IPS-18a (cell line): ENCODE results near the gene ZDHHC17.
A peak's percentile ranks its signal among the peaks of the same experiment; 100 is the strongest.

Experiments
- H3K27ac ChIP-seq: one replicate; pipeline ENCODE4 v1.5.1; 2013; ENCODE audit warnings: low read length
- H3K27me3 ChIP-seq: one replicate; pipeline ENCODE4 v1.6.1; 2013; ENCODE audit warnings: mild to moderate bottlenecking, low read length; ENCODE audit not compliant: control insufficient read depth, insufficient read depth
- H3K36me3 ChIP-seq: one replicate; pipeline ENCODE4 v1.6.1; 2013; ENCODE audit warnings: low read depth, low read length; ENCODE audit not compliant: control insufficient read depth
- H3K4me1 ChIP-seq: one replicate; pipeline ENCODE4 v1.6.1; 2013; ENCODE audit warnings: low read depth, low read length; ENCODE audit not compliant: control insufficient read depth
- H3K4me3 ChIP-seq: one replicate; pipeline ENCODE4 v1.5.1; 2013; ENCODE audit warnings: low read length
- H3K9ac ChIP-seq: one replicate; pipeline ENCODE4 v1.6.1; 2013; ENCODE audit warnings: mild to moderate bottlenecking, low read length, moderate library complexity
- H3K9me3 ChIP-seq: one replicate; pipeline ENCODE4 v1.6.1; 2013; ENCODE audit warnings: low read depth, low read length; ENCODE audit not compliant: control insufficient read depth

The ZDHHC17 gene

DNA sequence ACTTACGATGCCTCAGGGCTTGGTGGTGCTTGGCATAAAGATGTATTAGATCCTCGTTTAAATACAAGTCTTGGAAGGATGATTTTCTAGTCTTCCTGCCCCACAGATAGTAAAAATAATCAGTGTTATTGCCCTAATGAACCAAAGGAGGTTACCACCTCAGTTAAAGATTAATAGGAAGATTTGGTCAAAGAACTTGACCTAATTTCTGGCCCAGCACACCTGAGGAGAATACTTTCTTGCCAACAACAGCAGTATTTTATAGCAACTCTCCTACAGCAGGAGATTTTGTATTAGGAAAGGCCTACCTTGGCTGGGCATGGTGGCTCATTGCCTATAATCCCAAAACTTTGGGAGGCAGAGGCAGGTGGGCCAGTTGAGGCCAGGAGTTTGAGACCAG, 83.3 kb downstream of the ZDHHC17 start:
- Histone ChIP-seq H3K9me3 (no peaks in the 10 kb centered on the region), H3K4me1 (no peaks in the 10 kb centered on the region), H3K36me3 (peaks cover 26% of the 10 kb centered on the region), H3K27ac (no peak overlapping the region), H3K27me3 (no peaks in the 10 kb centered on the region), H3K4me3 (no peak overlapping the region), H3K9ac (no peak overlapping the region)

DNA sequence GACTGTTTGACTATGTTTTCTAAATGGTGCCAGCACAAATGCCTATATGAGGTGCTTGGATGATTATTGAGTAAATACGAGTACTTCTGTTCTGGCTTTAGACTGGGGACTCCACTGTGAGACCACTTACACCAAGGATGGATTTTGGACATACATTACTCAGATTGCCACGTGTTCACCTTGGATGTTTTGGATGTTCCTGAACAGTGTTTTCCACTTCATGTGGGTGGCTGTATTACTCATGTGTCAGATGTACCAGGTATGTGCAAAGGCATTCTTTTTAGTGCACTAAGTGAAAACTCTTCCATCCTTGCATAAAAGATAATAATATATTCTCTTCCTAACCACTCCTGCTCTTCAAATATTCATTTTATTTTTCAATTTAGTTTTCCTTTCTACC, 84.2 kb downstream of the ZDHHC17 start:
- H3K27ac ChIP-seq = no peak overlapping the region
- H3K9me3 ChIP-seq = no peaks in the 10 kb centered on the region
- H3K4me3 ChIP-seq = no peak overlapping the region
- no peak overlapping the region for H3K9ac ChIP-seq
- H3K27me3 ChIP-seq = no peaks in the 10 kb centered on the region
- no peaks in the 10 kb centered on the region for H3K4me1 ChIP-seq
- peaks cover 29% of the 10 kb centered on the region for H3K36me3 ChIP-seq

- no peaks in the 10 kb centered on the region for H3K4me1 ChIP-seq
- H3K9me3 ChIP-seq = no peaks in the 10 kb centered on the region
- no peak overlapping the region for H3K27ac ChIP-seq
- H3K36me3 ChIP-seq = peaks cover 27% of the 10 kb centered on the region
- H3K4me3 ChIP-seq = no peak overlapping the region
- no peaks in the 10 kb centered on the region for H3K27me3 ChIP-seq
- no peak overlapping the region for H3K9ac ChIP-seq
Observed at GRCh38 chr12:76852106-76852505, 88.2 kb downstream of the ZDHHC17 start.

DNA sequence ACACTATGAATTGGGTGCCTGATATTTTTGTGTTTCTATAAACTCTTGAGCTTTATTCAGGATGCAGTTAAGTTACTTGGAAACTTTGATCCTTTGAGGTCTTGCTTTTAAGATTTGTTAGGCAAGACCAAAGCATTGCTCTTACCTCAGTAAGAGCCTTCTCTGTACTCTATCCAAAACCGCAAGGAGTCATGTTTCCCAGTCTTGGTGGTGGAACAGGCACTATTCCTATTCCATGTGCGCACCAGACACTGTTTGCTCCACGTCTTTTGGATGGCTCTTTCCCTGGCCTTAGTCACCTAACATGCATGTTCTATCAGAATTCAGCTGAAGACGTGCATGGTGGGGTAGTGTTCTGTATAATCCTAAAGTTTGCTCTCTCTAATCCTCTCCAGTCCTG, 91.4 kb downstream of the ZDHHC17 start:
- peaks cover 42% of the 10 kb centered on the region for H3K36me3 ChIP-seq
- H3K27ac ChIP-seq = no peak overlapping the region
- no peak overlapping the region for H3K4me3 ChIP-seq
- no peaks in the 10 kb centered on the region for H3K4me1 ChIP-seq
- H3K9me3 ChIP-seq = no peaks in the 10 kb centered on the region
- no peak overlapping the region for H3K9ac ChIP-seq
- no peaks in the 10 kb centered on the region for H3K27me3 ChIP-seq

- no peaks in the 10 kb centered on the region for H3K9me3 ChIP-seq
- H3K36me3 ChIP-seq = peaks cover 36% of the 10 kb centered on the region
- H3K9ac ChIP-seq = no peak overlapping the region
- H3K4me3 ChIP-seq = no peak overlapping the region
- no peaks in the 10 kb centered on the region for H3K27me3 ChIP-seq
- no peaks in the 10 kb centered on the region for H3K4me1 ChIP-seq
- H3K27ac ChIP-seq = no peak overlapping the region
Observed at GRCh38 chr12:76856018-76856644, 92.2 kb downstream of the ZDHHC17 start.

GRCh38 chr12:76859611-76860010, 95.7 kb downstream of the ZDHHC17 start:
- no peaks in the 10 kb centered on the region for H3K27me3 ChIP-seq
- H3K9me3 ChIP-seq = no peaks in the 10 kb centered on the region
- H3K36me3 ChIP-seq = peaks cover 37% of the 10 kb centered on the region
- H3K4me3 ChIP-seq = no peak overlapping the region
- no peak overlapping the region for H3K27ac ChIP-seq
- H3K4me1 ChIP-seq = peaks cover 11% of the 10 kb centered on the region
- H3K9ac ChIP-seq = no peak overlapping the region

DNA sequence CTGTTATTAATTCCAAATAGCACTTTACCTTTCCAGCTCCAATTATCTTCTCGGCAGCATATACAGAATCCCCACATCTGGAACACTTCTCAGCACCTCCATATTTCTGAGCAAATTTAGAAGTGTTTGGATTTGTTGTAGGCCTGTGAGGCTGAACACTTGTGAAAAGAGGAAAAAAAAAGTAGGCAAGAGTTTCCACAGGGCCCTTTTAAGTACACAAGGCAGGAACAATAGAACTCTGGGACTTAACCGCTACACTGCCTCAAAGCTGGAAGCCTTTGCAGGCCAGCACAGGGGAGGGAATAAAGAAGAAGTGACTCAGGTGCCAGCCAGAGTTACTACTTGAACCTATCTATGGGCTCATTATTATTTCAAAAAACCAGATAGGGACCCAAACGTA, 96.3 kb downstream of the ZDHHC17 start:
- Histone ChIP-seq H3K4me3 (no peak overlapping the region), H3K9me3 (no peaks in the 10 kb centered on the region), H3K36me3 (peaks cover 37% of the 10 kb centered on the region), H3K9ac (no peak overlapping the region), H3K4me1 (peaks cover 16% of the 10 kb centered on the region), H3K27me3 (no peaks in the 10 kb centered on the region), H3K27ac (no peak overlapping the region)

- H3K4me3 ChIP-seq = no peak overlapping the region
- H3K27ac ChIP-seq = no peak overlapping the region
- peaks cover 29% of the 10 kb centered on the region for H3K36me3 ChIP-seq
Observed at GRCh38 chr12:76863005-76863670, 99.2 kb downstream of the ZDHHC17 start.

DNA sequence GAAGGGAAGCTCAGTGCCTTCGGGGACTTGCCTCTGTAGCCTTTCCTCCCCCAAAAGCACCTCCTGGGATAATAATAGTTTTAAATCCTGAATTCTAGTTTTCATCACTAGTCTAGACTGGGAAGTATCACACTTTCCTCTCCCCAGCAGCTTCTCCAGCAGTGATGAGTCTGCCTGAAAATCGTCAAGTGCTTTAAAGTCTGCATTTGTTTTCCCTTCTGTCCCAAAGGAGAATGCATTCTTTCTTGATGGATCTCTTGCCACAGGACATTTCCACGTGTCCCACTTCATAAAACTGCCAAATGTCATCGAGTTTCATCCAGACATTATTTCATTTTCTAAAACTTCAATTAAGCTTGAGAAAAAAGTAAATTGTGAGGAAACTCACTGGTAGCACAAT, 99.9 kb downstream of the ZDHHC17 start:
- H3K4me1 ChIP-seq = peaks cover 29% of the 10 kb centered on the region
- H3K9ac ChIP-seq = no peak overlapping the region
- no peak overlapping the region for H3K4me3 ChIP-seq
- no peak overlapping the region for H3K27ac ChIP-seq
- H3K9me3 ChIP-seq = no peaks in the 10 kb centered on the region
- H3K36me3 ChIP-seq = peaks cover 27% of the 10 kb centered on the region
- H3K27me3 ChIP-seq = no peaks in the 10 kb centered on the region

More at GRCh38 chr12:76863005-76863670, 99.2 kb downstream of the ZDHHC17 start:
- no peaks in the 10 kb centered on the region for H3K27me3 ChIP-seq
- H3K9ac ChIP-seq = no peak overlapping the region
- peaks cover 29% of the 10 kb centered on the region for H3K4me1 ChIP-seq
- H3K9me3 ChIP-seq = no peaks in the 10 kb centered on the region

- H3K9me3 ChIP-seq = no peaks in the 10 kb centered on the region
- H3K36me3 ChIP-seq = peaks cover 17% of the 10 kb centered on the region
- H3K27ac ChIP-seq = no peak overlapping the region
- no peak overlapping the region for H3K9ac ChIP-seq
- H3K27me3 ChIP-seq = no peaks in the 10 kb centered on the region
- no peak overlapping the region for H3K4me3 ChIP-seq
- H3K4me1 ChIP-seq = peaks cover 33% of the 10 kb centered on the region
Observed at GRCh38 chr12:76864791-76865400, 101.0 kb downstream of the ZDHHC17 start.

DNA sequence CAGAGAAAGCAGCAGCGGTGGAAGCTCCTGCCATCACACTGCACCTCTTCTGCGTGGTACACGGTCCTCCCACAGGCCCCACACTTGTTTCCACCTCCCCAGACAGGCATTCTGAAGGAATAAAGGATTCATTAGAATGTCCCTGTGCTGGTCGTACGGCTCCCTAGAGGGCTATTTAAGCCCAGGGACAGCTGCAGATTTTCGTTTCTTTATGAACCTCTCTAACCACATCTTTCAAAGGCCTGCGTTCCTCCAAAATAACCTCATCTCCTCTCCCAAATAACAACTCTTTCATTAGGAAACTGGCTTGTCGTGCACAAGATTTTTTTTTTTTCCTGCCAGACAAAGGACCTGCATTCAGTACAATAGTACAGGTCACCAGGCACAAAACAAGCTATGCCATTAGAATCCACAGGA, 102.2 kb downstream of the ZDHHC17 start:
- Histone ChIP-seq H3K36me3 (peaks cover 16% of the 10 kb centered on the region), H3K27me3 (no peaks in the 10 kb centered on the region), H3K9me3 (no peaks in the 10 kb centered on the region), H3K4me3 (no peak overlapping the region), H3K9ac (peak overlapping the region; percentile 20), H3K4me1 (peaks cover 33% of the 10 kb centered on the region), H3K27ac (peak overlapping the region; percentile 37)

GRCh38 chr12:76866726-76867125, 102.8 kb downstream of the ZDHHC17 start:
- H3K4me1 ChIP-seq = peaks cover 34% of the 10 kb centered on the region
- no peaks in the 10 kb centered on the region for H3K27me3 ChIP-seq
- no peak overlapping the region for H3K4me3 ChIP-seq
- H3K27ac ChIP-seq = no peak overlapping the region
- H3K9me3 ChIP-seq = no peaks in the 10 kb centered on the region
- peak overlapping the region; percentile 20 for H3K9ac ChIP-seq
- peaks cover 12% of the 10 kb centered on the region for H3K36me3 ChIP-seq
